Activated B cell treated with CpG ODN at 0.5 μM for 24 hours (primary cell): Measurements from ENCODE around the gene LUZP2. TPM values are rescaled to one million over a fixed set of nuclear protein-coding genes. Genes with fewer than 3 reads are reported as not detected.

Experiments used
- ATAC-seq: fragments of 200-7000 bp; cut with Tn5 transposase; one replicate; pipeline ENCODE4 v1.10.0; 2021; ENCODE audit warnings: low read depth, mild to moderate bottlenecking, moderate library complexity
- CTCF ChIA-PET: fragments of 350-600 bp; sonication (Branson Sonifier 250); formaldehyde crosslinking; loops from one replicate; lab custom pipeline; 2021; ENCODE audit warnings: antibody characterized with exemption; lab: Charles Lee
- POLR2A ChIA-PET: fragments of 350-600 bp; sonication (Branson Sonifier 250); formaldehyde crosslinking; loops from one replicate; lab custom pipeline; 2021; ENCODE audit warnings: antibody characterized with exemption; lab: Charles Lee
- DNase-seq: peaks from one replicate; pipeline ENCODE4 v3.0.0; 2022
- H3K27ac Mint-ChIP-seq: one replicate; pipeline ENCODE4 v1.8.0; 2020; ENCODE audit warnings: mixed read lengths
- H3K27me3 Mint-ChIP-seq: one replicate; pipeline ENCODE4 v1.8.0; 2021; ENCODE audit warnings: mixed read lengths
- H3K36me3 Mint-ChIP-seq: one replicate; pipeline ENCODE4 v1.8.0; 2021; ENCODE audit warnings: low read depth, mixed read lengths
- H3K4me1 Mint-ChIP-seq: one replicate; pipeline ENCODE4 v1.8.0; 2021; ENCODE audit warnings: mixed read lengths
- H3K4me3 Mint-ChIP-seq: one replicate; pipeline ENCODE4 v1.8.0; 2020; ENCODE audit warnings: mild to moderate bottlenecking, mixed read lengths
- H3K9me3 Mint-ChIP-seq: one replicate; pipeline ENCODE4 v1.8.0; 2020; ENCODE audit warnings: mixed read lengths
- intact Hi-C: fragments of 100-400 bp; cut with micrococcal nuclease; formaldehyde crosslinking; loops from one replicate; pipeline ENCODE4 v1.15.1; 2024
- total RNA-seq: library from RNA; stranded (reverse); gene quantifications from 2 replicates; pipeline ENCODE4 v1.2.3, GENCODE V29; 2022
- TF ChIP-seq, protein P1 (sequence below): fragments of 200-600 bp; IDR thresholded peaks from one replicate; pipeline ENCODE4 v1.8.0; 2022; ENCODE audit warnings: antibody characterized with exemption, mild to moderate bottlenecking

LUZP2 gene
- total RNA-seq, 1 donor from 2014 or later, result not detected

DNA sequence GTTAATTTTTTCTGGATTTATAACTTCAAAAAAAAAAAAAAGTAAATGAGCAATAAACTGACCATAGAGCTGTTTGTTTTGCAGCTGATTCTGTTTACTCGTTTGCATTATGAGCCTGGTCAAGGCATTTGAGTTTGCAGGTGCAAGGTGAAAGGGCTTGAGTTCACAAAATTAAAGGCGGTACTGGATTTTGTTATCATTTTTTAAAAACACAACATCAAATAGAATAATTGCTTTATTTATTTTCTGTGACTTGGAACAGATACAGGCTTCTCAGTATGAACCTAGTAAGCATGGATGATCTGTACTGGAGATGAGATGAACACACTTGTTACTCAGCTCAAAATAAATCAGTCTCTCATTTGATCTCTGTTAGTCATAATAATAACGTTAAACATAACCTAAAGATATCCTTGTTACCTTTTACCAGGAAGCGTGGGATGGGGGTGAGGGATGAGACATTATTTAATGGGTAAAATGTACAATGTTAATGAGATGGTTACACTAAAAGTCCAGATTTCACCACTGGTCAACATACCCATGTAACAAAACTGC lies 137.8 kb downstream of the LUZP2 start:
- Mint-ChIP-seq H3K27me3 (no peaks in the 10 kb centered on the region), H3K27ac (no peak overlapping the region), H3K4me1 (no peaks in the 10 kb centered on the region), H3K4me3 (no peak overlapping the region), H3K36me3 (no peaks in the 10 kb centered on the region), H3K9me3 (no peaks in the 10 kb centered on the region)
- DNase-seq, result no peak
- intact Hi-C loops, result no loop called here
- TF ChIP-seq, protein P1, sequence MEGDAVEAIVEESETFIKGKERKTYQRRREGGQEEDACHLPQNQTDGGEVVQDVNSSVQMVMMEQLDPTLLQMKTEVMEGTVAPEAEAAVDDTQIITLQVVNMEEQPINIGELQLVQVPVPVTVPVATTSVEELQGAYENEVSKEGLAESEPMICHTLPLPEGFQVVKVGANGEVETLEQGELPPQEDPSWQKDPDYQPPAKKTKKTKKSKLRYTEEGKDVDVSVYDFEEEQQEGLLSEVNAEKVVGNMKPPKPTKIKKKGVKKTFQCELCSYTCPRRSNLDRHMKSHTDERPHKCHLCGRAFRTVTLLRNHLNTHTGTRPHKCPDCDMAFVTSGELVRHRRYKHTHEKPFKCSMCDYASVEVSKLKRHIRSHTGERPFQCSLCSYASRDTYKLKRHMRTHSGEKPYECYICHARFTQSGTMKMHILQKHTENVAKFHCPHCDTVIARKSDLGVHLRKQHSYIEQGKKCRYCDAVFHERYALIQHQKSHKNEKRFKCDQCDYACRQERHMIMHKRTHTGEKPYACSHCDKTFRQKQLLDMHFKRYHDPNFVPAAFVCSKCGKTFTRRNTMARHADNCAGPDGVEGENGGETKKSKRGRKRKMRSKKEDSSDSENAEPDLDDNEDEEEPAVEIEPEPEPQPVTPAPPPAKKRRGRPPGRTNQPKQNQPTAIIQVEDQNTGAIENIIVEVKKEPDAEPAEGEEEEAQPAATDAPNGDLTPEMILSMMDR, result no peak
- ATAC-seq, result no peak
- POLR2A ChIA-PET, result no interaction called here
- CTCF ChIA-PET, result no interaction called here

DNA sequence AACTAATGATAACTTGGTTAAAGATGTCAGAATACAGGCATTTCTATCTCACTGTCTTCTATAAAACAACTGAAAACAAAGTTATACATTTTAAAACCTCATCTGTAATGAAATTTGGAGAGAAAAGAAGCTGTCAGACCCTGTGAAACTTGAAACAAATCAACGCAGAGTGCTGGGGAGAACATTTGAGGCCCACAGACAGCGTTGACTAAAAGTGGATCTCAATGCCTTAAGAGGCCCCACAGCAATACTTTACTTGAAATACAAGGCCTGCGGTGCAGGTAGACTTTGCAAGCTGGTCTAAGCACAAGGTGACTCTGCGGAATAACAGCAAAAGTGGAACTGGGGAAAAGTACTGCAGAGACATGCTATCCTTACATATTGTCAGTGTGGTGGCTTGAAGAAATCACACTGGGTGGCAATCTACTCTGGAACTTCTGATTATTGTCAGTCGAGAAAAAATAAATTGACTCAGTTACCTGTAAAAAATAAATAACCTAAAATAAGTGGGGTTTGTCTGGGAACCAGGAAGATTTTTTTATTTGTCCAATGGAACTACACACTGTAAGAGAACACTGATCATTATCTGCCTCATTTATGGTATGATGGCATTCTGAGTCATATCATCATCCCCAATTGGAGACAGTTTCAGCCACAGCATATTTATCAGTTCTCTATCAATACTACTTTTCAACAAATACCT lies 138.9 kb downstream of the LUZP2 start:
- H3K27ac Mint-ChIP-seq, result no peak overlapping the region
- H3K27me3 Mint-ChIP-seq, result no peaks in the 10 kb centered on the region
- H3K4me1 Mint-ChIP-seq, result no peaks in the 10 kb centered on the region
- DNase-seq (no peak), ATAC-seq (no peak)
- H3K36me3 Mint-ChIP-seq, result no peaks in the 10 kb centered on the region
- H3K9me3 Mint-ChIP-seq, result no peaks in the 10 kb centered on the region
- H3K4me3 Mint-ChIP-seq, result no peak overlapping the region
- CTCF ChIA-PET, result no interaction called here
- TF ChIP-seq, protein P1, result no peak
- intact Hi-C loops, result no loop called here
- POLR2A ChIA-PET, result no interaction called here

DNA sequence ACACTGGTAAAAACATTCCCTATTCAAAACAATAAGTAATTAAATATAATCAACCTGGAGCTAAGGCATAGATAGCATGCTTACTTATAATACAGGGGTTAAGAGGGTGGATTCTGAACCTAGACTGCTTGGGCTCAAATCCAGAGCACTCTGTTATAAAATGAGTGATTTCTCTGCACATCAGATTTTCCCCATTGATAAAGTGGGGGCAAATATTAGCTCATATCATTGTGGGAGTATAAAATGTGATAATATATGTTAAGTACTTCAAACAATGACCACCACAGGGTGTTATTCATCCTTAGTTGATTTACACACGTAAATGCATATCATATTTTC lies 139.4 kb downstream of the LUZP2 start:
- no peak for DNase-seq
- TF ChIP-seq, protein P1, result no peak
- H3K4me1 Mint-ChIP-seq, result no peaks in the 10 kb centered on the region
- ChIA-PET CTCF (no interaction called here), POLR2A (no interaction called here)
- no peak for ATAC-seq
- intact Hi-C loops, result no loop called here
- H3K27me3 Mint-ChIP-seq, result no peaks in the 10 kb centered on the region
- H3K36me3 Mint-ChIP-seq, result no peaks in the 10 kb centered on the region
- no peak overlapping the region for H3K4me3 Mint-ChIP-seq
- no peak overlapping the region for H3K27ac Mint-ChIP-seq
- no peaks in the 10 kb centered on the region for H3K9me3 Mint-ChIP-seq

DNA sequence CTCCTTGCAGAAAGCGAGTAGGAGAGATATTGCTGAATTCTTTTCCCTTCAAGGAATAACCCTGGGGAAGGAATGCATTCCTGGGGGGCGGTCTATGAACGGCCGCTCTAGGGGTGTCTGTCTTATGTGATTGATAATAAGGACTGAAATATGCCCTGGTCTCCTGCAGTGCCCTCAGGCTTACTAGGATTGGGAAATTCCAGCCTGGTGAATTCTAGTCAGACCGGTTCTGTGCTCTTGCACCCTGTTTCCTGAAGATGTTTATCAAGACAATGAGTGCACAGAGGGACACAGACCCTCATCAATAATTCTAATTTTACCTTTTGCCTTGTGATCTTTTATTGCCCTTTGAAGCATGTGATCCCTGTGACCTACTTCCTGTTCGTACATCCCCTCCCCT lies 140.7 kb downstream of the LUZP2 start:
- no peak for ATAC-seq
- intact Hi-C loops, result no loop called here
- Mint-ChIP-seq H3K9me3 (no peaks in the 10 kb centered on the region), H3K27ac (no peak overlapping the region), H3K4me1 (no peaks in the 10 kb centered on the region), H3K4me3 (no peak overlapping the region), H3K27me3 (no peaks in the 10 kb centered on the region), H3K36me3 (no peaks in the 10 kb centered on the region)
- ChIA-PET CTCF (no interaction called here), POLR2A (no interaction called here)
- DNase-seq, result no peak
- TF ChIP-seq, protein P1, result no peak

DNA sequence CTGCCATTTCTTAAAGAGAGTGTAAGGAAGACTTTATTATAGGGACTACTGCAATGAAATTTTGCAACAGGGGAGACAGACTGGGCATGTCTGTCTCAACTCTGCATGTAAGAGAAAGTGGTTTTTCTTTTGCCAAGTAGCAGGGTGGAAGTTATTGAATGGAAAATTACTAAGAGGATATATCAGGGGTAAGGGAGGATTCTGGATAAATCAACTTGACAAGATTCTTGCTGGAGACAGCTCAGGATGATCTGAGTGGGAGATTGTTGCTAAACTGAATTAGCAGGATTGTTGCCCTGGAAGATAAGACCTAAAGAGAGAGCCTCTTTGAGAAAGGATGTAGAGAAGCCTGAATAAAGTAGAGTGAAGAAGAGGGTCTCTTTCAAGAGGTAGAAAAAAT lies 145.8 kb downstream of the LUZP2 start:
- ChIA-PET POLR2A (no interaction called here), CTCF (no interaction called here)
- H3K9me3 Mint-ChIP-seq, result no peaks in the 10 kb centered on the region
- TF ChIP-seq, protein P1, result no peak
- no peak for DNase-seq
- H3K4me1 Mint-ChIP-seq, result no peaks in the 10 kb centered on the region
- no peak overlapping the region for H3K4me3 Mint-ChIP-seq
- no peaks in the 10 kb centered on the region for H3K36me3 Mint-ChIP-seq
- no peak for ATAC-seq
- no peak overlapping the region for H3K27ac Mint-ChIP-seq
- no peaks in the 10 kb centered on the region for H3K27me3 Mint-ChIP-seq
- intact Hi-C loops, result no loop called here
